ENCODE data around the gene ATXN10. TPM values are rescaled to one million over a fixed set of nuclear protein-coding genes. Genes with fewer than 3 reads are reported as not detected.

Gene ATXN10
- total RNA-seq, 1 donor from 2014 or later = 125 TPM

DNA sequence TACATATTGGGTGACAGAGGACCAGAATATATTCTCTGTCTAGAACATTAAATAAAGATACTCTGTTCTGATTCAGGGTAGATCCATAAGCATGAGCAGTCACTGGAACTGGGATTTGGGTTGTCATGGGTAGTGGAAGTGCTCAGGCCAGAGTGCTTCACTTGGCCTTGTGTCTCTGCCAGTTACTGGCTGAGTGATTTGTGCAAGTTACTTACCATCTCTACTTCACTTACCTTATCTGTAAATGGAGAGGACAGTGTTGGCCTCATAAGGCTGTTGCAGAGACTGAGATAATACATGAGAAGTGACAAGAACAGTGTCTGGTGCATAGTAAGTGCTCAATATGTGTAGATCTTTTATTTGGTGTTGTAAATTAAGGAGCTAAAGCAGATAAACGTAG is 17.6 kb downstream of the ATXN10 start:
- DNase-seq (no peak), ATAC-seq (peak; percentile 27)
- intact Hi-C loops (cut with DNase I) = no loop called here
- Histone ChIP-seq H3K27ac (no peak overlapping the region), H3K36me3 (peaks cover 30% of the 10 kb centered on the region), H3K4me1 (peaks cover 49% of the 10 kb centered on the region), H3K9me3 (no peaks in the 10 kb centered on the region), H3K27me3 (no peaks in the 10 kb centered on the region), H3K4me3 (no peak overlapping the region)
- TF ChIP-seq, protein P1, sequence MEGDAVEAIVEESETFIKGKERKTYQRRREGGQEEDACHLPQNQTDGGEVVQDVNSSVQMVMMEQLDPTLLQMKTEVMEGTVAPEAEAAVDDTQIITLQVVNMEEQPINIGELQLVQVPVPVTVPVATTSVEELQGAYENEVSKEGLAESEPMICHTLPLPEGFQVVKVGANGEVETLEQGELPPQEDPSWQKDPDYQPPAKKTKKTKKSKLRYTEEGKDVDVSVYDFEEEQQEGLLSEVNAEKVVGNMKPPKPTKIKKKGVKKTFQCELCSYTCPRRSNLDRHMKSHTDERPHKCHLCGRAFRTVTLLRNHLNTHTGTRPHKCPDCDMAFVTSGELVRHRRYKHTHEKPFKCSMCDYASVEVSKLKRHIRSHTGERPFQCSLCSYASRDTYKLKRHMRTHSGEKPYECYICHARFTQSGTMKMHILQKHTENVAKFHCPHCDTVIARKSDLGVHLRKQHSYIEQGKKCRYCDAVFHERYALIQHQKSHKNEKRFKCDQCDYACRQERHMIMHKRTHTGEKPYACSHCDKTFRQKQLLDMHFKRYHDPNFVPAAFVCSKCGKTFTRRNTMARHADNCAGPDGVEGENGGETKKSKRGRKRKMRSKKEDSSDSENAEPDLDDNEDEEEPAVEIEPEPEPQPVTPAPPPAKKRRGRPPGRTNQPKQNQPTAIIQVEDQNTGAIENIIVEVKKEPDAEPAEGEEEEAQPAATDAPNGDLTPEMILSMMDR (IDR thresholded peaks at IDR 0.05) = no peak

DNA sequence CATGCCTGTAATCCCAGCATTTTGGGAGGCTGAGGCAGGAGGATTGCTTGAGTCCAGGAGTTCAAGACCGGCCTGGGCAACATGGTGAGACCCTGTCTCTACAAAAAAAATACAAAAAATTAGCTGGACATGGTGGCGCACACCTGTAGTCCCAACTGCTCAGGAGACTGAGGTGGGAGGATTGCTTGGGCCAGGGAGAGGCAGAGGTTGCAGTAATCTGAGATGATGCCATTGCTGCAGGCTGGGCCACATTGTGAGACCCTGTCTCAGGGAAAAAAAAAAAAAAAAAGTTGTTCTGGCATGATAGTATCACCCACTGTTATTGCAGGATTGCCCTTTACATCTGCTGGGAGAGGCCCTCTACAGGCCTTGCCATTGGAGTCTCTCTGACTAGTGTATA is 18.4 kb downstream of the ATXN10 start:
- peaks cover 46% of the 10 kb centered on the region for H3K4me1 ChIP-seq
- DNase-seq (no peak), ATAC-seq (no peak)
- no peak overlapping the region for H3K4me3 ChIP-seq
- TF ChIP-seq, protein P1 (IDR thresholded peaks at IDR 0.05) = no peak
- H3K27ac ChIP-seq = no peak overlapping the region
- no peaks in the 10 kb centered on the region for H3K27me3 ChIP-seq
- intact Hi-C loops (cut with DNase I) = no loop called here
- H3K9me3 ChIP-seq = no peaks in the 10 kb centered on the region
- H3K36me3 ChIP-seq = peaks cover 38% of the 10 kb centered on the region

DNA sequence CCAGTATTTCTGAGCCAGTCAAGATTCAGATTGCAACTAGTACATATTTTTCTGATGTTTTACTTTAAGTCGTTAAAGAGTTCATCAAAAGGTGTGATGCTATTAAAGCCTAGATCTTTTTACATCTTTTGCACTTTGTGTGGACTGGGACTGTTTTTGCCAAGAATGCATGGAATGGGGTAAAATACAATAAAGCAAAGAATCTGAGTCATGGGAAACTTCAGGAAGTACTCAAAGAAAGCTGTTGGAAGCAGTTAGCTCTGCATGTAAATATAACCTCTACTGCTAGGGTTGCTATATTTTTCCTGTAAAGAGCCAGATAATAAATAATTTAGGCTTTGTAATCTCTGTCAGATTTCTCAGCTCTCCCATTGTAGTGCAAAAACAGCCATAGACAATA is 20.9 kb downstream of the ATXN10 start:
- TF ChIP-seq, protein P1 (IDR thresholded peaks at IDR 0.05) = no peak
- Histone ChIP-seq H3K36me3 (peaks cover 58% of the 10 kb centered on the region), H3K27me3 (no peaks in the 10 kb centered on the region), H3K4me3 (no peak overlapping the region), H3K4me1 (peaks cover 32% of the 10 kb centered on the region), H3K27ac (no peak overlapping the region), H3K9me3 (no peaks in the 10 kb centered on the region)
- no peak for DNase-seq
- intact Hi-C loops (cut with DNase I) = no loop called here
- no peak for ATAC-seq

DNA sequence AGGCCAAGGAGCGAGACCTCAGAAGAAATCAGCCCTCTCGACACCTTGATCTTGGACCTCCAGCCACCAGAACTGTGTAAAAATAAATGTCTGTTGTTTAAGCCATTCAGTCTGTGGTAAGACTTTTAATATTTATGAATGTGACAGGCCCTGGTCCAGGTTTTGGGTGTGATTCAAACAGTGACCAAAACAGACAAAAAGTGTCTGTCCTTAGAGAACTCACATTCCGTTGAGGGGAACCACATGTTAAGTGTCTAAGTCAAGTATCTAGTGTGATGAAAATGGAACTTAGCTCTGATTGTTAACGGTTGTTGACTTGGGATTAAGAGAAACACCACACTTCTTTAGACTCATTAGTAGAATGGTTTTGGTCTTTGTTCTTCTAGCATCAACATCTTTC is 22.2 kb downstream of the ATXN10 start:
- Histone ChIP-seq H3K4me3 (no peak overlapping the region), H3K4me1 (peaks cover 19% of the 10 kb centered on the region), H3K27ac (no peak overlapping the region), H3K36me3 (peaks cover 65% of the 10 kb centered on the region), H3K9me3 (no peaks in the 10 kb centered on the region), H3K27me3 (no peaks in the 10 kb centered on the region)
- intact Hi-C loops (cut with DNase I) = no loop called here
- no peak for ATAC-seq
- TF ChIP-seq, protein P1 (IDR thresholded peaks at IDR 0.05) = no peak
- DNase-seq = no peak

DNA sequence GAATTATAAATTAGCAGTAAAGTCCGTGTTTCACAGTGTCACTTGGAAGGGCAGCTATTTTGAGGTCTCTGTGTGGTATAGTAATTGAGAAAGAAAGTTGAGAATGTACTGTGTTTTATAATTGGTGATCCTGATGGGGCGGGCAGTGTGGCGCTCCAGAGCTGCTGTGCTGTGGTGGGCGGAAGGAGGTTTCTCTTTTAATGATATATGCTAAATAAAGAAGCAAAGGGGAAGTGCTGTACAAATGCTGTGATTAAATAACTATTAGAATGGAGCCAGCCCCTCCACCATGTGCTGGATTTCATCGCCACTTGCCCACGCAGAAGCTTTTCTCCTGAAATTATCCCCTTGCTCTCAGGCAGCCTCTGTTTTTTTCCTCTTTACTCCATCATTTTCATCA is 24.6 kb downstream of the ATXN10 start:
- no peak overlapping the region for H3K4me3 ChIP-seq
- intact Hi-C loops (cut with DNase I) = no loop called here
- no peaks in the 10 kb centered on the region for H3K9me3 ChIP-seq
- H3K36me3 ChIP-seq = peaks cover 71% of the 10 kb centered on the region
- TF ChIP-seq, protein P1 (IDR thresholded peaks at IDR 0.05) = no peak
- H3K27me3 ChIP-seq = no peaks in the 10 kb centered on the region
- DNase-seq = no peak
- H3K27ac ChIP-seq = no peak overlapping the region
- peaks cover 3% of the 10 kb centered on the region for H3K4me1 ChIP-seq
- peak; percentile 78 for ATAC-seq

DNA sequence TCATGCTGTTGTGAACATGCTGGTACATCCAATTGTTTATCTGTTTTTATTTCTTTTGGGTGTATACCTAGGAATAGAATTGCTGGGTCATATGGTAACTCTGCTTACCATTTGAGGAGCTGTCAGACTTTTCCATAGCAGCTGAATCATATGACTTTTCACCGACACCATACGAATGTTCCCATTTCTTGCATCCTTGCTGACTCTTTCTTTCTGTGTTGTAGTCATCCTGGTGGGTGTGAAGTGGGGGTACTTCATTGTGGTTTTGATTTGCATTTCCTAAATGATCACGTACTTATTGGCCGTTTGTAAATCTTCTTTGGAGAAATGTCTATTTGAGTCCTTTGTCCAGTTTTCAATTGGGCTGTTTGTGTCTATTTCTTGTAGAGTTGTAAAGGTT is 26.5 kb downstream of the ATXN10 start:
- H3K4me3 ChIP-seq = no peak overlapping the region
- DNase-seq (no peak), ATAC-seq (no peak)
- TF ChIP-seq, protein P1 (IDR thresholded peaks at IDR 0.05) = no peak
- H3K9me3 ChIP-seq = no peaks in the 10 kb centered on the region
- intact Hi-C loops (cut with DNase I) = no loop called here
- H3K27ac ChIP-seq = no peak overlapping the region
- H3K36me3 ChIP-seq = peaks cover 78% of the 10 kb centered on the region
- H3K27me3 ChIP-seq = no peaks in the 10 kb centered on the region
- H3K4me1 ChIP-seq = no peaks in the 10 kb centered on the region
